SH-SY5Y (cell line): ENCODE measurements around the gene ARHGAP32.

Experiments used
- GATA2 ChIP-seq: IDR thresholded peaks from 2 replicates; pipeline ENCODE4 v1.6.1; 2011; ENCODE audit warnings: mild to moderate bottlenecking, low read depth, low read length
- GATA3 ChIP-seq: IDR thresholded peaks from 2 replicates; pipeline ENCODE4 v1.6.1; 2011; ENCODE audit warnings: low read depth, mild to moderate bottlenecking, low read length, moderate library complexity

GRCh38 chr11:128941573-128942271, 250.4 kb downstream of the ARHGAP32 start:
- no peak for TF ChIP-seq GATA2
- TF ChIP-seq GATA3 = no peak
